ENCODE results near the gene KIAA0753.

Gene KIAA0753

GRCh38 chr17:6534846-6535514 lies 105.5 kb downstream of the KIAA0753 start:
- no peaks in the 10 kb centered on the region for H3K27me3 ChIP-seq (ENCODE audit: insufficient read depth, poor library complexity, severe bottlenecking)
- DNase-seq (ENCODE audit: low read depth in 1 of 2, low spot score in 1 of 2) = no peak
- no peak overlapping the region for H3K4me3 ChIP-seq (replicated peaks; ENCODE audit: insufficient read depth, low read length)
- no peak overlapping the region for H3K27ac ChIP-seq (replicated peaks)
- TF ChIP-seq POLR2AphosphoS5 (IDR thresholded peaks at IDR 0.05; ENCODE audit: low read depth) (no peak), SPI1 (IDR thresholded peaks at IDR 0.05; ENCODE audit: borderline replicate concordance, low read depth) (no peak), CTCF (IDR thresholded peaks at IDR 0.05; ENCODE audit: insufficient read depth, low read length) (no peak), REST (IDR thresholded peaks at IDR 0.05; ENCODE audit: insufficient replicate concordance, low read depth) (no peak), GABPA (IDR thresholded peaks at IDR 0.05; ENCODE audit: low read depth) (no peak)

- TF ChIP-seq REST (IDR thresholded peaks at IDR 0.05; ENCODE audit: insufficient replicate concordance, low read depth) = no peak
- no peaks in the 10 kb centered on the region for H3K27me3 ChIP-seq (ENCODE audit: insufficient read depth, poor library complexity, severe bottlenecking)
- DNase-seq (ENCODE audit: low read depth in 1 of 2, low spot score in 1 of 2) = no peak
- H3K27ac ChIP-seq (replicated peaks) = no peak overlapping the region
- no peak overlapping the region for H3K4me3 ChIP-seq (replicated peaks; ENCODE audit: insufficient read depth, low read length)
Observed at GRCh38 chr17:6532441-6532885, 108.0 kb downstream of the KIAA0753 start.

- no peak for TF ChIP-seq GABPA (IDR thresholded peaks at IDR 0.05; ENCODE audit: low read depth)
- TF ChIP-seq SPI1 (IDR thresholded peaks at IDR 0.05; ENCODE audit: borderline replicate concordance, low read depth) = no peak
- Histone ChIP-seq H3K27ac (replicated peaks) (no peak overlapping the region), H3K4me3 (replicated peaks; ENCODE audit: insufficient read depth, low read length) (no peak overlapping the region), H3K27me3 (ENCODE audit: insufficient read depth, poor library complexity, severe bottlenecking) (no peaks in the 10 kb centered on the region)
- no peak for DNase-seq (ENCODE audit: low read depth in 1 of 2, low spot score in 1 of 2)
Observed at GRCh38 chr17:6531575-6531974, 108.9 kb downstream of the KIAA0753 start.

GRCh38 chr17:6530324-6530920 lies 110.1 kb downstream of the KIAA0753 start:
- H3K27ac ChIP-seq (replicated peaks) = no peak overlapping the region
- H3K4me3 ChIP-seq (replicated peaks; ENCODE audit: insufficient read depth, low read length) = no peak overlapping the region
- no peak for DNase-seq (ENCODE audit: low read depth in 1 of 2, low spot score in 1 of 2)
- TF ChIP-seq REST (IDR thresholded peaks at IDR 0.05; ENCODE audit: insufficient replicate concordance, low read depth) = no peak
- no peak for TF ChIP-seq GABPA (IDR thresholded peaks at IDR 0.05; ENCODE audit: low read depth)
- no peak for TF ChIP-seq SPI1 (IDR thresholded peaks at IDR 0.05; ENCODE audit: borderline replicate concordance, low read depth)
- TF ChIP-seq POLR2AphosphoS5 (IDR thresholded peaks at IDR 0.05; ENCODE audit: low read depth) = no peak
- TF ChIP-seq CTCF (IDR thresholded peaks at IDR 0.05; ENCODE audit: insufficient read depth, low read length) = no peak
- no peaks in the 10 kb centered on the region for H3K27me3 ChIP-seq (ENCODE audit: insufficient read depth, poor library complexity, severe bottlenecking)

Data from HL-60 (cell line).